Islet of Langerhans (tissue), 1 donor: ENCODE data around the gene PTH1R.

Experiments
- FAIRE-seq: peaks from one replicate; lab custom pipeline; 2011; peaks lifted over from hg19 to GRCh38; lab: Jason Lieb, UNC

PTH1R gene

DNA sequence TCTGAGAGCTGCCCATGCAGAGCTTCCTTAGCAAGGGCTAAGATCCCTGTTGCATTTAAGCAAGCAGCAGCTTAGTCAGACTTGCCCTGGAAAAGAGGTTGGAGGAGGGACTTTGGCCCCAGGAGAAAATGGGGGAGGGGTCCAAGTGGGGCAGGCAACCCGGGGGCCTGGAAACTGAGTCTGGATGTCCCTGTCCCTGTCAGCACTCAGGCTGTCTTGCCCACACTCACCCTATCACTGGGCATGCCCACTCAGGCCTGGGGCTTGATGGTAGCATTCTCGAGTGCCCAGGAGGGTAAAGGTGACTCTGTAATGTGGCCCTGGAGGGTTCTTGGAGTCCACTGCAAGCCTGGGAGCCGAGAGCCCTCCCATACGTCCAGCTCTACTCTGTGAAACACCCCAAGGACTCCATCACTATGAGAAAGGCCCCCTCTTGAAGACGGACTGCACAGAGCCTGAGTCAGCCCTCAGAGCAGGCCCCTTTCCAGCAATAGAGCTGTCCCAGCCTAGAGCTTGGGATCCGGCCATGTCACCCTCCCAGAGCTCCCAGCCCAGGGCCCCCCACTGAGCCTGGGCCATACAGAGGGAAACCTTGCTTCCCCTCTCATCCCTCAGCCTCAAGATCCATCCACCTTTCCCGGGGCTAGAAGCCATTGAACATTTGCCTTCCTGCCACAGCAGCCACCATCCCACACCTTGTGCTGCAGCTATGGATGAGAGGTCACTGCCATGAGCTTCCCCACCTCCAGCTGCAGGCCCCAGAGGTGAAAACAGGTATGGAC, 27.6 kb upstream of the PTH1R start:
- FAIRE-seq = no peak

DNA sequence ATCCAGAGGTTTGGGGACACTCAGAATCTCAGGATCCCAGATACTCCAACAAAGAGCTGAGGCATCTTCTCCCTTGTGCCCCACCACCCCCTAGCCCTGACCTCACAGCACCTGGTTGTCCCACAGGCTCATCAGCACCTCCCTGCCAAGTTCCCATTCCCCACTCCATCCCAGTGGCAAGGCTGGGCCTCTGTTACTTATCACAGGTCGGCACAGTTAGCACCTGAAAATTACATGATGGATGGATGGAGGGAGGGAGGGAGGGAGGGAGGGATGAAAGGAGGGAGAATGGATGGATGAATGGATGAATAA, 27.1 kb upstream of the PTH1R start:
- FAIRE-seq = no peak

DNA sequence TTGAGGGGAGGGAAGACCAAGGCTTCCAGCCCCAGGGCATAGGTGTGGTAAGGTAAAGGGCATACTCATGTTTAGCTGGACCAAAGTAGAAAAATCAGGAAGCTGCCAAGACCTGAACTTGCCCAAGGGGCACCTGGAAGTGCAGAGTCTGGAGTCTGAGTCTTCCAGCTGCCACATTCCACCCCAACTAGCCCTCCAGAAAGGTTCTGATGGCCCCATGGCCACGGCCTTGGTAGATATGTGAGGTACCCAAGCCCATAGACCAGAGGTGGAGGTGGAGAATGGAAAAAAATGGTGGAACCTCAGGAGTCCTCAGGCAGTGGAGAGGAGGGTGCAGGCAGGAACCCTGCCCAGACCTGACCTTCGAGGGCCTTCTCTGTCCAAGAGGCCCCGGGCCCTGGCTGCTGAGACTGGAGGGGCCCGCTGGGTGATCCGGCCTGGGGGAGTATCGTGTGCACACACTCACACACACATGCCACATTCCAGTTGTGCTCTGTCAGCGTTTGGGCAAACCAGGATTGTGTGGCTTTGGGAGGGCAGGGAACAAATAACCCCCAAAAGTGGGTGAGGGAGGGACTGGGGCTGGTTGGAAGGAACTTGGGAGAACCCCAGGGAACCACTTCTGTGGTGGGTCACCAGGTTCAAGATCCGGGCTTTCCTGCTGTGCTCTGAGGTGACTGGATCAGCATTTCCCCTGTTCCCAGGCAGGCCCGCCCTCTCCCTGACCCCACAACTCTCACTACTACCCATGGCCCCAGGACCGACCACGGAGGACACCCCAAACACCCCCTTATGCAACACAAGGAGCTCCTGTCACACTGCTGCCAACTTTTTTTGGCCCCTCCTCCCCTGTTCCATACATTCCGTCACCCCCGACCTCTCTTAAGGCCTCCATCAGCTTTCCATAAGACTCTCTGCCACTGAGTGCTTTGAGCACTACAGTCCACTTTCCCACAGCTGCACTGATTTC, 25.9 kb upstream of the PTH1R start:
- no peak for FAIRE-seq

DNA sequence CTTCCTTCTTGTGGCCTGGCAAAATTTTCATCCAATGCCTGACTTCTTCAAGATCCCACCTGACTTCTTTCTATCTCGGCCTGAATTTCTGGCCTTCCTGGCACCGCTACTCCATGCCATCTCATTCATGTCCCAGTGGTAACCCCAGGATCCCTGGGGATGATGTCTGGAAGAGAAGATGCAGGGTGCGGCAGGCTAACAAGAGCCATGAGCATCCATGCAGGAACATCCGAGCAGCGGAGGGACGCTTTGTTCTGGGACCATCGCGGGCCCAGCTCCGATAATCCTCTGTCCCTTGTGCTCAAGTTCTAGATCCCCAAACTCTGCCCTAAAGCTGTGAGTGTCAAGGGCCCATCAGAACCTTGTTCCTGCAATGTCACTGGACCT, 25.2 kb upstream of the PTH1R start:
- FAIRE-seq = no peak

DNA sequence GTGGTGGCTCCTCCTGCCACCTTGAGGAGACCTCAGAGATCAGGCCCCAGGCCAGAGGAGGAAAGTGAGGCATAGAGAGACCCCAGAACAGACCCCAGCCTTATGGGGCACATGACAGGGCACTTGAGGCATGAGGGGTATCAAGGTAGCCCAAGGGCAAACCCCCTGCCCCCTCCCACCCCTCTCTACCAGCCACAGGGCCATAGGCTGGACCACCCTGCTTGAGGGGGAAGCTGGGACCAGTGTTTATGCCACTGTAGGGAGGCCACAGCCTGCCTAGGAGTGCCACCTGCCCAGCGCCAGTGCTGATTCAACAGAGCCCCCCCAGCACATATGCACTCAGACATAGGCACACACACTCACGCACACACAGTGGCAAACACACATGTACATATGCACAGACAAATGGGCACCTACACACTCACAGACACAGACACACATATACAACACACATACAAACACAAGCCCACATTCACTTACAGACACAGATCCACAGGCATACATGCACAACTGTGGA, 24.6 kb upstream of the PTH1R start:
- FAIRE-seq = no peak

DNA sequence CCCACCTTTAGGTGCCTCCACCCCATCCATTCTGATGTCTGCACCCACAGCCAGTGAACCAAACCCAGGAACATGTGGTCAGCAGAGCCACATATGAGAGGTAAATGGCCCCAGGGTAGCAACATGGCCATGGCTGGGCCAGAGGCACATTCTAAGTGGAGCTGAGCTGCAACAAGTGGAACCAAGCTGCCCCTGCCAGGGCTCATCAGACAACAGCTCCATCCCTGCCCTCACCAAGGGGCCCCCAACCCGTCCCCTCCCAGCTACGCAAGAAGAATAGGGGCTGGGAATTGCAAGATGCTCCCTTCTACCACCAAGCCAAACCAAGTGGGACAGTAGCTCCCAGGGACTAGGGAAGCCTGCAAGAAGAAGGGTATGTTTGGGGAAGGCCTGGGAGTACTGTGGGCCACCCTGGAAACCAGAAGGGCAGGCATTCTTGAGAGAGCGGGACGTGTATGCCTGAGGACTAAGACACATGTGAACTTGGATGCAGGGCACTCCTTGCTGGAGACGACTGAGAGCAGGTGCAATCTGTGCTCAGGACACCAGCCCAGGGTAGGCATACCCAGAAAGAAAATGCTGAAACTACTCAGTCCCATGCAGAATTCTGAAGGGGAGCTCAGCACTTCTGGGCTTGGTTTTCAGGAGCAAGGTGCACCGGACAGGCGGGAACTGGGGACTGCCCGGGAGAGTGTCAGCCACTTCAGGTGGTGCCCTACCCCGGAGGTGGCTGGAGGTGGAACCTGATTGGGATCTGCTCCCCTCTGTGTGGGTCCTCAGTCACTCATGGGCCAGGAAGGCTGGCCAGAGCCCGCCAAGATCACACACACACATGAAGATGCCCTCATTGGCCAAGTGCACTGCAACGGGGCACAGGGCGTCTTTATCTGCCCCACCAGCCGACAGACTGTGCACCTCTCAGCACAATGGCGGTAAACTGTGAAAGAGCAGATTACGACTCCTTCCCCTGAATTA, 23.8 kb upstream of the PTH1R start:
- no peak for FAIRE-seq

DNA sequence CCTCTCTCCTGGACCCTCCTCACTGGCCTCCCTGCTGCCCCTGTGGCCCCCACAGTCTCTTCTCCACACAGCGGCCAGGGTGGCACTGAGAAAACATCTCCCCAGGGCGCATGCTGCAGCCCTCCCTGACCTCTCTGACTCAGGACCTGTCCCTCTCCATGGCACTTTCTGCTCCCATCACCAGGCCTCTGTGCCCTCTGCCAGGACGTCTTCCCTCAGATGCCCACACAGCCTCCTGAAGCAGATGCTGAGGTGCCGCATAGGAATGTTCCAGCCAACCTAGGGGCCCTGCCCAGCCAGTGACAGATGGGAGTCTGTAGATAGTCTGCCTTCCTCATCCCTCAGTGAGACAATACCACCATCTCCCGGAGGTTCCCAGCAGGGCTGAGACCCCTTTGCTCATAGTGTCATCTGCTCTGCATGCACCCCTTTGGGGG, 22.9 kb upstream of the PTH1R start:
- FAIRE-seq = no peak

DNA sequence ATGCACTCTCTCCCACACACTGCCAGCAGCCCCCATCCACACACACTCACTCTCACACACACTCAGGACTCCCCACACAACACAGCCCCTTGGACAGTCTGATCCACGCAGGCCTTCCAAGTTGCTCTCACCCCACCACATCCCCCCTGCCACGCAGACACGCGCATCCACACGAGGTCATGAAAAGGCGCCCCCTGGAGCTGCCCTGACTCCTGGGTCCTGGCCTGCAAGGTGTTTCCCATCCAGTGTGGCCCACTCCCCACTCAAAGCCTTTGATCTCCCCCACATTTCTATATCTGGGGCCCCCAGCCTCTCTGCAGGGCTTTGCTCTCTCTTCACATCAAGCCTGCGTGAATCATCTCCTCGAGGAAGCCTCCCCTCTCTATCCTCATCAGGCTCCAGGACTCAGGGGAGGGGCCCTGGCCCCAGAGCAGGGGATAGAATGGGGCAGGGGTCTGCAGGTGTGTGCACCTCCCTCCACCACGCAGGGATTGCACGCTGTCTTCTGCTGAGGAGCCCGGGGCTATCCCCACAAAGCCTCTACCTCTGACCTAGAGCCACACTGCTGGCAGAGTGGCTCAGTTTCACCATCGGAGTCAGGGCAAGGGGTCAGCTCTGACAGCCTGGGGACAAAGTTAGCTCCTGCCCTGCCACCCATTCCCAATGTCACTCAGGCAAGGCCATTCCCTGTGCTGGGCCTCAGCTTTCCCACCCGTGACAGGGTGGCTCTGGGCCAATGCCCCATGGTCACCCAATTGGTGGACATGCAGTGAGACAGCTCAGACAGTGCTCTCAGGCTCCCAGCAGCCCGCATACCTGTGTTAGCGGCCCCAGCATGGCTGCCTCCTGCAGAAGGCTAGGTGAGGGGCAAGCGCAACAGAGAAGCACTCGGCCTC, 20.7 kb upstream of the PTH1R start:
- no peak for FAIRE-seq

DNA sequence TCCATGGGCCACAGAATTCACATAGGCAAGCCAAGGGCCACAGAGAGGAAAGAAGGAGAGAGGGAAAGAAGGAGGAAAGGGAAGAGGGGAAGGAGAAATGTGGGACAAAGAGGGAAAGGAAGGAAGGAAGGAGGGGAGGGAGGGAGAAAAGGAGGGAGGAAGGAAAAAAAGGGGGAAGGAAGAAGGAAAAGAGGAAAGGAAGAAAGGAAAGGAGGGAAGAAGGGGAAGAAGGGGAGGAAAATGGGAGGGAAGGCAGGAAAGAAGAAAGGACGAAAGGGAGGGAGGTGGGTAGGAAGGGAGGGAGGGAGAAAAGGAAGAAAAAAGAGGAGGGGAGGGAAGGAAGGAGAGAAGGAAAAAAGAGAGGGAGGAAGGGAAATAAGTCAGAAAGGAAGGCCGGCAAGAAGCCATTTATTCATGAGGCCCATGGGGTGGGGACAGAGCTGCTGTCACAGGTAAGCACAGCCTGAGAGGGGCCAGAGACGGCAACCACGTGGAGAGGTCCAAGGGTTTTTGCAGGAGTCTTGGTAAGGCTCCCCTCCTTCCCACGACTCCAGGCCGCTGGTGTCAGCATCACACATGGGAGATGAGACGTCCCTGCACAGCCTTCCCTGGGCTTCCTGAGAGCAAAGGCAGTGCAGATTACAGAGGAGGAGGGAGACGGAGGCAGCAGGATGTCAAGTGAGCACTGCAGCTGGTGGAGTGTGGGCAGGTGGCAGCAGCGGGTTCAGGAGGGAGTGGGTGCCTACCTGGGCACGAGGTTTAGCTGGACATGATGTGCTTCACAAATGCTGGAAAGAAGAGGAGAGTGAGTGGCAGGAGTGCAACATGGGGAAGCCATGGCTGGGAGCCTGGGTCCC, 19.8 kb upstream of the PTH1R start:
- FAIRE-seq = no peak

DNA sequence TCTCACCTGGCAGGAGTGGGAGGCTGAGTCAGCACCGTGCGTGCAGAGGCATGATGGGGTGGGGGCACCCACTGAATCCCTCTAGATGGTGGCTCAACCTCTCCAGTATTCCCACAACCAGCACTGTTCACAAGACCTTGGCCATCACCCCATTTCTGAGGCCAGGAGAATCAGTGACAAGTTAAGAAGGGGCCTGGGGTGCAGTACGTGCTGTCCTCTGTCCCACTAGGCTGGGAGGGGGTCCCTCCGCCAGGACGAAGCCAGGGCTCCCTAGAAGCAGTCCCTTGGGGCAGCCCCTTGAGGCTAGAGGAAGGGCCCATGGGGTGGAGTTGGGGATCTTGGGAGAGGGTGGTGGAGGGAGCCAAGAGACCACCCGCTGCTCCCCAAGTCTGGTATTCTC, 19.1 kb upstream of the PTH1R start:
- FAIRE-seq = no peak

DNA sequence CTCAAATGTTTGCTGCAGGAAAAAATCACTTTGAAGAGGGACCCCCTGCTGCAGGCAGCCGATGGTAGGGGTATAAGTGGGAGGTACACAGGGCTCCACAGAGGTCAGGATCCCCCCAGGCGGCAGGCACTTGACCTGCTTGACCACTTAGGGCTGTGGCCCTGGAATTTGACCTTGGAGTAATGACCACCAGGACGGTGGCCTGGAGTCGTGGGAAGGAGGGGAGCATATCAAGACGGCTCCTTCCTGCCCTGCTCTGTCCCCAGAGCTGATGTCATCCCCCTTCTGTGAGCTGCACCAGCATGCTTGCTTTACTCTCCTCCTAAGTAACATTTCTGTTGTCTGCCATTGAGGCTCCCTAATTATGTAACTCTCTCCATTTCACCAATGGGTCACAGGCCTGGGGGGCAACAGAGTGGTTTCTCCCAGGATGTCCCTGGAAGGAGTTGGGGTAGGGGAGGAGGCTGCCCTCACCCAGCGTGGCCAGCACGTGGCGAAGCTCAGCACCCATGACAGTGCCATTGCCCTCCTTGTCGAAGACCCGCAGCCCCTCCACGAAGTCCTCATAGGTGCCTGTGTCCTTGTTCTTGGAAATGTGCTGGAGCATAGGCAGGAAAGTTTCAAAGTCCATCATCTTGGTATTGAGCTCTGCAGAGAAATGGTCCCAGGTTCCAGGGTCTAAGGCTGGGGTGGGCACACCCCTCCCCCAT, 18.4 kb upstream of the PTH1R start:
- no peak for FAIRE-seq

DNA sequence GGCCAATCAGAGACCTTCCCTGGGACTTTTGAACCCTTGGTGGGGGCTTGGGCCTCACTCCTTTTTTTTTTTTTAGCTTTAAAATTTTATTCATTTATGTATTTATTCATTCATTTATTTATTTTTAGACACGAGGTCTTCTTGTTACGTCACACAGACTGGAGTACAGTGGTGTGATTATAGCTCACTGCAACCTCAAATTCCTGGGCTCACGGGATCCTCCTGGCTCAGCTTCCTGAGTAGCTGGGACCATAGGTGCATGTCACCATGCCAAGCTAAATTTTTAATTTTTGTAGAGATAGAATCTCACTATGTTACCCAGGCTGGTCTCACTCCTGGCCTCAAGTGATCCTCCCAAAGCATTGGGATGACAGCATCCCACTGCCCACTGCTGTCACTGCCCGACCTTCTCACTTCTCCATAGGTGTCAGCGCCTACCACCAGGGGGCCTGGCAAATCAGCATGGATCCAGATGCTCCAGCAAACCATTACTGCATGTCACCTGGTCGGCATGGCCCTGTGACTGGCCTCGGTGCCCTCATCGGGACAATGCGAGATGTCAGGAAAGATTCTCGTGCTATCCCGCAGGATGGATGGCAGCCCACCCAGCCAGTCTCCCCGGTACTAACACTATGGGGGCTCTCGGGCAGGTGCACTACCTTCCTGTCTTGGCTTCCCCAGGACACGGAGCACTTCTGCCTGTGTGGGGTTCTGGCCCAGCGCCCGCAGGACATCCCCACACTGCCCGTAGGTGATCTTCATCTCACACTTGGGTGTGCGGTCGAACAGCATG, 17.3 kb upstream of the PTH1R start:
- FAIRE-seq = no peak

DNA sequence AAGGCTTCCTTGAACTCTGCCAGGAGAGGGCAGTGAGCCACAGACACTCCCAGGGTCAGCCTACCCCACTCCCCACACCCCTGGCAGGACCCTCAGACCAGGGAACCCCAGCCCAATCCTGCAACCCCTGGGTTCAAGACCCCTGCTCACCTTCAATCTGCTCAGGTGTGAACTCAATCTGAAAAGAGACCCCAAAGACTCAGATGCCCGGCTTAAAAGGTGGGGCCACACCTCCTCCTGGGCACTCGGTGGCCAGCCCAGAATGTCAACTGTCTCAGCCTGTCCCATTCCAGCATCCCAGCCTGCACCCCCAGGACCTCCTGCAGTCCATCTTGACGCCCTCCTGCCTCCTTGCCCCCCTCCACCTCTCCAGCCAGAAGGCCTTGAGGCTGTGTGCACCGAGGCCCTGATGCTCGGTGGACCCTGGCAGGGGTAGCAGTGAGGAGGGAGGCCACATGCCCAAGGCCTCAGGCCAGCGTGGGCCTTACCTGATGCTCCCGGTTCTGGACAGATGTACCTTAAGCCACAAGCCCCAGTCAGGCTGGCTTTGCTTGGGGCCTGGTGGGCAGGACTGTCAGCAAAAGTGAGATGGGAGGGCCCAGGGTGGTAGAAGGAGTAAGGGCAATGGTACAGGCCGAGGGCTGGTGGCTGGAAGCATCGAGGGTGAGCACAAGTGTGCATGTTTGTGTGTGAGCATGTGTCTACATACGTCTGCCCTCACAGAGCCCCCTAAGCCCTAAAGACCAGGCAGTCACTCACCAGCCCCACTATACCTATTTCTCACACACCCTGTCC, 16.5 kb upstream of the PTH1R start:
- no peak for FAIRE-seq

DNA sequence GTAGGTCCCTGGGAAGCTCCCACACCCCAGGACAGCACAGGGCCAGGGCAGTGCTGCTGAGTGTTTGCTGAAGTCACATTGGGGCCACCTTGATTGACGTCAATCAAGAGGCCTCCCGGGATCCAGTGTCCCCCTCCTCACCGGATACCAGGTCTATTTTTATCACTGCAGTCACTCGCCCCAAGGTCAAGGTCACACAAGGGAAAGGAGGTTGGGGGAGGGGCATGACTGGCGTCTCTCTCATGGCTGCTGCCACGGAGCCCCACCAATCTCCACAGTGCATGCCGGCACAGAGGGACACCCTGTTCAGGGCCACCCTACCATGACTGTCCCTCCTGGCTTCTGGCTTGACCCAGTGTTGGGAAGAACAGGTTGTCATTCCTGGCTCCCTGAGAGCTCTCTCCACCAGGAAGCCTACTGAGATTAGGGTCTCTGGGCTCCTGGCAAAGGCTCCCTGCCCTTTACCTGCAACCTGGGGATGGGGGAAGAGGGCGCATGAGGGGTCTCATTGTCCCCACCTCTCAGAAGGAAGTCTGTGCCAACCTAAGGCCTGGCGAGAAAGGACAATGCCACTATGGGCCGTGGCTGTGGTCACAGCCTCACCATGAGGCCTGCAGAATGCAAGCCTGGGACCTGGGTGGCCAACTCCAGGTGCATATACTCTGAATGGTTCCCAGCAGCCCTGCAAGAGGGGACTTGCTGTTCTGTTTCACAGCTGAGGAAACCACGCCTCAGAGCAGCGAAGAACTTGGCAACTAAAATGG, 15.7 kb upstream of the PTH1R start:
- FAIRE-seq = no peak

DNA sequence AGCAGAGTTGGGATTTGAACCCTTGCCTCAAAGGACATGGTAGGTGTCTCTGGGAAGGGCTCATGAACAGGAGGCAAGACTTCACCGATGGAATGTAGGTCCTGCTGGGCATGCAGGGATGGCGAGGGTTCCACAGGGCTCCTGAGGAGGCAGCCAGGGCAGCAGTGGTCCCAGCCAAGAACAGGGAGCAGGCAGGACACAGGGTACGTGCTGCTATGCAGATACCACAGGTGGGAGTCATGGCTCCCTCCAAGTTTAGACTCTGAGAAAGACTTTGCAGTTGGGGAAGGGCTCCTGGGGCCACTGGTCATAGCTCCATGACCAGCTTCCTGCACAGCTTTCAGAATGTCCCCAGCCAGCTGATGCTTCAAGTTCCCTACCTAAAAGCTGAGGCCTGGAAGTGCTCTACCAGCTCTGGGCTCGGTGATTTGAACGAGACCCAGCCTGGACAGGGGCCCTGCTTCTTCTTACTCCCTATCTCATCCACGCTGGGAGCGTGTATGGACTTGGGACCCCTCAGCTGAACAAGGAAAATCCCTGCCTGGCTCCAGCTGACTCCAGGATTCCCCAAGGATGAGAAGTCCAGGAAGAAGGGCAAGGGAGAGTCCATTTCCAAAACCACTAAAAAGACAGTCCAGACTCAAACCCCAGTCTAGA, 15.0 kb upstream of the PTH1R start:
- FAIRE-seq = no peak

DNA sequence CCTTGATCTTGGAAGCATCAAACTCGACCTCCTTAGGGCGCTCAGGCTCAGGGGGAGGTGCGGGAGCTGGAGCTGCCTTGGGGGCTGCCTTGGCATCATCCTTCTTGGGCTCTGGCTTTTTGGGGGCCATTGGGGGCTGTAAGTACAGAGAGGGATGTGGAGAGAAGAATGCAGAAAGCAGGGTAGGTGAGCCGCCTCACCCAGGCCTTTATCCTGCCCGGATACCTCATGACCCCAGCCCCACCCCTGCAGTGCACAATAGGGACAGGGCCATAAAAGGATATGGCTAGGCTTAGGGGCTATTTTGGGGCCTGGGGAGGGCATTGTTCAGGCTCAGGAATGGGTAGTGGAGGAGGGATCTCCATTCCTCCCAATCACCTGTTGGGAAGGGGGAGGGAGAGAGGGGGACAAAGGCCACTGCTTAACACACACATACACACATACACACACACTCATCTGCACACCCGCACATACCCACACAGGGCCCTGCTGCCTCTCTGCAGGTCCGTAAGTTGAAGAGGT, 14.2 kb upstream of the PTH1R start, which contains the start of gene MYL3:
MYL3 (minus strand) TSS at position 184 of the 522 bp plus-strand sequence; CDS start at position 130, 54 bp downstream.
- no peak for FAIRE-seq
